ENCODE measurements around the gene ANKRD65.

GRCh38 chr1:1399187-1399871 is 21.7 kb downstream of the ANKRD65 start, which contains the start of gene CCNL2:
- TF ChIP-seq CTCF (IDR thresholded peaks at IDR 0.05) (peak; percentile 53 to 84 (median 70)), EP300 (IDR thresholded peaks at IDR 0.05) (no peak)

Measured in sigmoid colon (tissue), 4 donors.